Parathyroid adenoma (tissue), 2 donors: ENCODE results near the gene SLC39A2.

Experiments
- H2AFZ ChIP-seq: fragments of 300-600 bp; sonication (generic); one replicate; pipeline ENCODE4 v1.7.0; 2017; ENCODE audit warnings: antibody characterized with exemption, mild to moderate bottlenecking
- H3K27ac ChIP-seq: fragments of 300-600 bp; sonication (generic); one replicate; pipeline ENCODE4 v1.7.0; 2017
- H3K27me3 ChIP-seq: fragments of 300-600 bp; sonication (generic); one replicate; pipeline ENCODE4 v1.7.0; 2017; ENCODE audit warnings: low read length; ENCODE audit not compliant: control insufficient read depth, insufficient read depth
- H3K36me3 ChIP-seq: fragments of 300-600 bp; sonication (generic); one replicate; pipeline ENCODE4 v1.7.0; 2017; ENCODE audit warnings: low read length; ENCODE audit not compliant: control insufficient read depth, insufficient read depth
- H3K4me1 ChIP-seq: fragments of 300-600 bp; sonication (generic); one replicate; pipeline ENCODE4 v1.7.0; 2017; ENCODE audit warnings: control low read depth
- H3K4me2 ChIP-seq: fragments of 300-600 bp; sonication (generic); one replicate; pipeline ENCODE4 v1.7.0; 2017; ENCODE audit warnings: low read length
- H3K4me3 ChIP-seq: fragments of 300-600 bp; sonication (generic); one replicate; pipeline ENCODE4 v1.7.0; 2017; ENCODE audit warnings: low read depth, low read length
- H3K79me2 ChIP-seq: fragments of 300-600 bp; sonication (generic); one replicate; pipeline ENCODE4 v1.7.0; 2017; ENCODE audit warnings: control low read depth
- H3K9ac ChIP-seq: fragments of 300-600 bp; sonication (generic); one replicate; pipeline ENCODE4 v1.7.0; 2017; ENCODE audit warnings: mild to moderate bottlenecking
- H3K9me3 ChIP-seq: fragments of 300-600 bp; sonication (generic); one replicate; pipeline ENCODE4 v1.7.0; 2017; ENCODE audit warnings: low read length; ENCODE audit not compliant: control insufficient read depth
- CTCF ChIP-seq: fragments of 300-600 bp; sonication (generic); IDR thresholded peaks from one replicate; pipeline ENCODE4 v1.7.0; 2017; ENCODE audit warnings: antibody characterized with exemption, mild to moderate bottlenecking
- donor health status: primary hyperparathyroidism.

Gene SLC39A2

GRCh38 chr14:20970647-20970982 is 28.5 kb upstream of the SLC39A2 start:
- Histone ChIP-seq H3K36me3 (no peaks in the 10 kb centered on the region), H2AFZ (peak overlapping the region; percentile 89), H3K4me2 (peak overlapping the region; percentile 89), H3K4me3 (no peak overlapping the region), H3K79me2 (no peaks in the 10 kb centered on the region), H3K9ac (no peak overlapping the region), H3K9me3 (no peaks in the 10 kb centered on the region), H3K4me1 (no peaks in the 10 kb centered on the region), H3K27ac (no peak overlapping the region), H3K27me3 (no peaks in the 10 kb centered on the region)
- TF ChIP-seq CTCF: no peak

GRCh38 chr14:20970983-20971704 is 27.9 kb upstream of the SLC39A2 start:
- Histone ChIP-seq H3K27ac (peak overlapping the region; percentile 13), H2AFZ (peak overlapping the region; percentile 89), H3K9ac (no peak overlapping the region)

GRCh38 chr14:20971705-20972021 is 27.4 kb upstream of the SLC39A2 start:
- no peaks in the 10 kb centered on the region for H3K79me2 ChIP-seq
- H3K4me1 ChIP-seq: no peaks in the 10 kb centered on the region
- peak overlapping the region; percentile 13 for H3K27ac ChIP-seq
- no peaks in the 10 kb centered on the region for H3K9me3 ChIP-seq
- TF ChIP-seq CTCF: no peak
- no peaks in the 10 kb centered on the region for H3K36me3 ChIP-seq
- H2AFZ ChIP-seq: peak overlapping the region; percentile 89
- no peaks in the 10 kb centered on the region for H3K27me3 ChIP-seq
- peak overlapping the region; percentile 62 for H3K4me3 ChIP-seq
- no peak overlapping the region for H3K9ac ChIP-seq
- peak overlapping the region; percentile 89 for H3K4me2 ChIP-seq

More at GRCh38 chr14:20970983-20971704, 27.9 kb upstream of the SLC39A2 start:
- Histone ChIP-seq H3K36me3 (no peaks in the 10 kb centered on the region), H3K79me2 (no peaks in the 10 kb centered on the region), H3K4me2 (peak overlapping the region; percentile 89), H3K4me1 (no peaks in the 10 kb centered on the region), H3K4me3 (peak overlapping the region; percentile 62), H3K27me3 (no peaks in the 10 kb centered on the region), H3K9me3 (no peaks in the 10 kb centered on the region)
- TF ChIP-seq CTCF: peak; percentile 83

- no peak overlapping the region for H3K27ac ChIP-seq
- H3K9me3 ChIP-seq: no peaks in the 10 kb centered on the region
- TF ChIP-seq CTCF: no peak
Measured at GRCh38 chr14:20973501-20973900, 25.6 kb upstream of the SLC39A2 start.

GRCh38 chr14:20976291-20976690 is 22.8 kb upstream of the SLC39A2 start:
- no peak for TF ChIP-seq CTCF

More at GRCh38 chr14:20973501-20973900, 25.6 kb upstream of the SLC39A2 start:
- no peaks in the 10 kb centered on the region for H3K27me3 ChIP-seq
- H3K79me2 ChIP-seq: no peaks in the 10 kb centered on the region
- H3K36me3 ChIP-seq: no peaks in the 10 kb centered on the region
- no peak overlapping the region for H3K4me2 ChIP-seq
- H3K9ac ChIP-seq: no peak overlapping the region
- no peak overlapping the region for H3K4me3 ChIP-seq
- H3K4me1 ChIP-seq: no peaks in the 10 kb centered on the region
- H2AFZ ChIP-seq: no peak overlapping the region

More at GRCh38 chr14:20976291-20976690, 22.8 kb upstream of the SLC39A2 start:
- Histone ChIP-seq H3K4me3 (no peak overlapping the region), H3K27ac (no peak overlapping the region), H3K9me3 (no peaks in the 10 kb centered on the region), H3K27me3 (no peaks in the 10 kb centered on the region), H3K9ac (no peak overlapping the region), H3K79me2 (no peaks in the 10 kb centered on the region), H3K4me2 (no peak overlapping the region), H3K36me3 (no peaks in the 10 kb centered on the region), H2AFZ (no peak overlapping the region), H3K4me1 (no peaks in the 10 kb centered on the region)
